ENCODE results near the gene NELL1.

The NELL1 gene

DNA sequence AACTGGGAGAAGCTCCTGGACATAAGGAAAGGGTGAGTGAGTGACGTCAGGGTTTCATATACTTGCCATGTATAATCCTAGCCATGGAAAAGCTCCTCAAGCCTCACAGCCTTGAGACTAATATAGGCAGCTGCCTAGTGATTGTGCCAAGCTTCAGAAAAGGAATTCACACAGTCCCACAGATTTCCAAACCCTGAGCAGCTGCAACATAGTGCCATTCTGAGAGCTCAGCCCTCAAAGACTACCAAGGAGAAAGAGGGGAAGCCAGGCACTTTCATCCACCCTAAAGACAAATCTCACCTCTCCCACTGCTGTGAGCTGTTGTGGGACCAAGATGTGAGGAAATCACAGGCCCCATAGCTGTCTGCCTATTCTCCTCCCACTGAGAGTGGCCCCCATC lies 815.6 kb downstream of the NELL1 start:
- no peak for DNase-seq (ENCODE audit: low read depth in 2 of 2)

DNA sequence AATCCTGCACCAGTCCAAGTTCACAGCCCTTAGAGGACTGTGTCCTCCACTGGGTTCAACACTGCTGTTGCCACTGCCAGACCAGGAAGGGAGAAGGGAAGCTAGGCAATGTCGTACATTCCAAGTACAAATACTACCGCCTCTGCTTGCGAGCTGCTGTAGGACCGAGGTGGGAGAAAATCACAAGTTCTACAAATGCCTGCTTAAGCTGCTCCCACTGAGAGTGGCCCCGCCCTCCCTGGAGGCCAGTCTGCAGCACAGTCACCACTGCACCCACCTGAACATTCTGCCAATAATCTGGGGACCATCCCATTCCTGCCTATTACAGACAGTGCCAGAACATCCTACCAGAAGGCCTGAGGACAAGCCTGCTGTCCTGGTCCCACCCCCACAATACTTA lies 816.0 kb downstream of the NELL1 start:
- DNase-seq (ENCODE audit: low read depth in 2 of 2), result no peak

DNA sequence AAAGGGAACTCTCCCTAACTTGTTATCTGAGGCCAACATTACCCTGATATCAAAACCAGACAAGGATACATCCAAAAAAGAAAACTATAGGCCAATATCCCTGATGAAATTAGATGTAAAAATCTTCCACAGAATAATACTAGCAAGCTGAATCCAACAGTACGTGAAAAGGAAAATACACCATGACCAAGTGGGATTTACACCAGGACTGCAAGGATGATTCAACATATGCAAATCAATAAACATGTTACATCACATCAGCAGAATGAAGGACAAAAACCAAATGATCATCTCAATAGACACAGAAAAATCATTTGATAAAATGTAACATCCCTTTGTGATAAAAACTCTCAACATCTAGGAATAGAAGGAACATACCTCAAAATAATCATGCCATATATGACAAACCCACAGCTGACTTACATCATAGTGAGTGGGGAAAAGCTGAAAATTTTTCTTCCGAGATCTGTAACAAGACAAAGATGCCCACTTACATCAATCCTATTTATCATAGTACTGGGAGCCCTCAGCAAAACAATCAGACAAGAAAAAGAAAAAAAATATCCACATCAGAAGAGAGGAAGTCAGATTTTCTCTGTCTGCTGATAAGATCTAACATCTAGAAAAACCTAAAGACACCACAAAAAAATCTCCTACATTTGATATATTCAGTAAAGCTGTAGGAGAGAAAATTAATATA lies 820.2 kb downstream of the NELL1 start:
- DNase-seq (ENCODE audit: low read depth in 2 of 2), result no peak

DNA sequence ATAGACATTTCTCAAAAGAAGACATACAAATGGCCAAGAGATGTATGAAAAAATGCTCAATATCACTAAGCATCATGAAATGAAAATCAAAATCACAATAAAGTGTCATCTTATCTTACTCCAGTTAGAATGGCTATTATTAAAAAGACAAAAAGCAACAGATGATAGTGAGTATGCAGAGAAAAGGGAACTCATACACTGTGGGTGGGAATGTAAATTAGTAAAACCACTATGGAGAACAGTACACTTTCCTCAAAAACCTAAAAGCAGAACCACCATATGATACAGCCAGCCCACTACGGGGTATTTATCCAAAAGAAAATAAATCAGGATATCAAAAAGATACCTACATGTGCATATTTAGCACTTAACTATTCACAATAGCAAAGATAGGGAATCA lies 823.5 kb downstream of the NELL1 start:
- no peak for DNase-seq (ENCODE audit: low read depth in 2 of 2)

DNA sequence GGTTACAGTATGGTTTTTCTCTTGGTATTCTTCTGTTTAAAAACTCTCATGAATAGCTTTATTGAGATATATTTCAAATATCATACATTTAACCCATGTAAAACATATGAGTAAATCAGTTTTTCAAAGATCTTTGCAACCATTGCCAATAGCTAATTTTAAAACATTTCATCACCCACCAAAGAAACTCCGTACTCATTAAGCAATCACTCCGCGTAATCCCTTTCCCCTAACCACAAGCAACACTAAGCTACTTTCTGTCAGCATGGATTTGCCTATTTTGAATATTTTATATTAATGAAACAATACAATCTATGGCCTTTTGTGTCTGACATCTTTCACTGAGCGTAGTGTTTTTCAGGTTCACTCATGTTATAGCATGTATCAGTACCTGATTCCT lies 825.6 kb downstream of the NELL1 start:
- DNase-seq (ENCODE audit: low read depth in 2 of 2), result no peak

DNA sequence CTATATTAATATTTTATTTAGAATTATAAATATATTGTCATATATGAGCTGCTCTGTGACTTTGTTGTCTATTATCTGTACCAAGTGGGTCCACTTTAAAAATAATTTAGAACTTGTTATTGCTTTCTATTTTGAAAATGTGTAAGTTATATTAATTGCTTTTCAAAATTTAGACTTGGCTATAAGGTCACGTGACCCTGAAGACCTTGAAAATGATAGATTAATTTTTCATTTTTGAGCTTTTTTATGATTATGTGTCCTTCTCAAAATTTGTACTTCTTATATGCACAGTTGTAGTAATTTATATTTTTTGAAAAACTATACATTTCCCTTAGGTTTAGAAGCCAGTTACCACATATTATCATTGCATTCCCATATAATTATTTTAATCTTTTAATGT lies 826.5 kb downstream of the NELL1 start:
- DNase-seq (ENCODE audit: low read depth in 2 of 2), result no peak

DNA sequence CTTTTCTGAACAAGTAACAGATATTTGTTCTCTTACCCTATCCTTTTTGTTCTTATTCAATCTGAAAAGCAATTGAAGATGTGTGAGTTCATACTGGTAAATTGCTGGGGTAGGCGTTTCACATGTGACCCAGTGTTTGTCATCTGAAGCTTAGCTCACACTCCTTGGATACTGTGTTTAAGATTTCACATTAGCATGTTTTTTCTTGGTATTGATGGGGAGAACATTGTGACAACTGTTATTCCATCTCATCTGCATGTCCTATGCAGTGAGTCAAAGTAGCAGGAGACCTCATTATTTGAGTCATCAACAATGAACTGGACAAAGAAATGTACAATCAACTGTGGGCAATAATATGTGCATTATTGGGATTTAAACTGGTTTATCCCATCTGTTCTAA lies 831.9 kb downstream of the NELL1 start:
- DNase-seq (ENCODE audit: low read depth in 2 of 2), result no peak

DNA sequence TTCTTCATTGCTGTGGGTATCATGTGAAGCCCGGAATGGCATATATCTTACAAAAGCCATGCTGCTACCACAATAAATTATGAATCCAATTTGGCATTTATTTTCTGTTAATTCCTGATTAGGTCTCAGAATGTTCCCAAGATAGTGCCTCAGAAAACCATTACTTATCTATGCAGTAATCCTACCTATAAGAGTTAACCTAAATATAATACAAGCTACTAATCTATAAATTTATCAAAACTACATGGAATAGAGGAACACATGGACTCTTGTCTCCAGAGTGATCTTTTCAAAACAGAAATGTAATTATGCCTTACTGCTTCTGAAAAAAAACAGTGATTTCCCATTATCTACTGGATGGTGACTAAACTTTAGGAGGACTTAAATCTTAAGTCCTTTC lies 835.7 kb downstream of the NELL1 start:
- no peak for DNase-seq (ENCODE audit: low read depth in 2 of 2)

DNA sequence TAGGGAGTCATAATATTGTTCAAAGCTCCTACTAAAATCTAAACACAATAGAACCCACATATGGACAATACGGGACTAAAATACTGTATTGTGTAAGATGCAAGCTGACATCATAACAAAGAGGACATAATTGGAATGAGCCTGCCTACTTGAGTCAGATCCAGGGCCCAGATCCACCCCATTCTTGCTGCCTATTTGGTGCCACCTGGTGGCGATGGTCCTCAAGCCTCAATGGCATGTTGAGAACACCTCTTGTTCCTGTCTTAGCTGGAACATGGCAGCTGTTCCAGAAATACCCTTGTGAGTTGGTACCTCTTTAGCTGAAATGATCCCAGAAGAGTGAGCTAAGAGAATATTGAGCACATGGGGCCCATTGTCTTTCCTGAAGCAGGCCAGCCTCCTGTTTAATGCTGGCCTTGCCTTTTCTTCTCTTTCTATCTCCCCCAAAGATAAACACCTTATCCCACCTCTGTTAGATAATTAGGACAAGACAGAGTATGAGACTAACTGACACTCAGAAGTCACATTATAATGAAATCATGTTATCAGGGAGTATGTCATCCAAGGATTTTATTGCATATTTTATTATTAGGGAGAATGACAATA lies 842.6 kb downstream of the NELL1 start:
- DNase-seq (ENCODE audit: low read depth in 2 of 2), result peak in 1 of 2 experiments; percentile 34

DNA sequence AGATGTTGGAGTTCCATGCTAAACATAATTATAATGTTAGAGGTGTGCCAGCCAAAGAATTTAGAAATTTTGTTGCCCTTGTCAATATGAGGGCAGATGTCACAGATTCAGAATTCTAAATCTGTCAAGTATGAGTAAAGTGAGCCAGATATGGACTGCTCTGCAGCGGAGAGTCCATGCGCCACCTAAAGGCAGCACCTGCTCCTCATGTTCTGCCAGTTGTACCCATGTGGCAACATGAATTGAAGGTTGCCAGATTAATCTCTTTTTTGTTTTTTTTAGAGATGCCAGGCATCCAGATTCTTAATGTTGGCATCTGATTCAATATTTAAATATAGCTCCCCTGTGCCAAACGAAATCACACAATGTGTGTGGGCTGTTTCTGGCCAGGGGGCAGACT lies 844.9 kb downstream of the NELL1 start:
- no peak for DNase-seq (ENCODE audit: low read depth in 2 of 2)

DNA sequence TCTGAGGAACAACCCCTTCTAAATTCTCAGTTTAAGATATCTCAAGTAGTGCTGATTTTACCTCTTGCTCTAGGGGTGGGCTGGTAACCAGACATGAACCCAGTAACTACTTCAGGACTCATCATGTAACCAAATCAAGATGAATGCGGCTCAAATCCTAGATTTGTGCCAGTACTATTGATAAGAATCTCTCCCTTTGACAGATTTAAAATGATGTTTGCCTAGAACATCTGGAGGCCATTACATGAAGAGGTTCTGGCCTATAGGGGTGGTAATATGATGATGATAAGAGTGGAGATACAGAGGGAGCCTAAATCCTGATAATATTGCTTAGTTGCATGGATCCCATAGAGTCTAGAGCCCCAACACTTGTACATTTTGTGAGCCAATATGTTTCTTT lies 850.9 kb downstream of the NELL1 start:
- no peak for DNase-seq (ENCODE audit: low read depth in 2 of 2)

DNA sequence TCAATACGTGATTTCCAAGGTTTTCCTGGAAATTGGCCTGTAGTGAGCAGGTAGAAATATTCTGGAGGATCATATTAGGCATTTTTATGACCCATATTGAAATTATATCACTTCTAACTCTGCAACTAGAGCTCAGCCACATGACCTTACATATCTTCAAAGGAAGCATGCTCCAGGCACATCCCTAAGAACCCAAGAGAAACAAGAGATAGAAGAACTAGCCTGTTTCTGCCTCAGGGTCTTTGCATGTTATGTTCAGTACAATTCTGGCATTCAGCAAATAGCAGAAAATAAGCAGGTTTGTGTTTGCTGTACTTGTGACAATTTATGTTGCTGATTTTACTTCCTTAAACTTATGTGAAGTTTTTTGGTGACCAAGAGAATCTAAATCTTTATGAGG lies 859.8 kb downstream of the NELL1 start:
- no peak for DNase-seq (ENCODE audit: low read depth in 2 of 2)

DNA sequence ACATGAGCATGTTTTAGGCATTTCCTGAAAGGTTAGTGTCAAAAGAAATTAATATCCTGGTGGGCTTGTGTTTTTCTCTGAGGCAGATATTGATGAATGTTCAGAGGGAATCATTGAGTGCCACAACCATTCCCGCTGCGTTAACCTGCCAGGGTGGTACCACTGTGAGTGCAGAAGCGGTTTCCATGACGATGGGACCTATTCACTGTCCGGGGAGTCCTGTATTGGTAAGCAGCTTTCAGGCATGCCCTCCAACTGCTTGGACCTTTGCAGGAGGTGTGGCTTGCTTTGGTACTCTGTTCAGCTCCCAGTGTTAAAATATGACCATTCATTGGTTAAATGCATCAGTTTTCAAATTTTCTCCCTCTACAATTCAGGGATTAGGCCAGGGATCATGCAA lies 864.9 kb downstream of the NELL1 start:
- DNase-seq (ENCODE audit: low read depth in 2 of 2), result no peak

DNA sequence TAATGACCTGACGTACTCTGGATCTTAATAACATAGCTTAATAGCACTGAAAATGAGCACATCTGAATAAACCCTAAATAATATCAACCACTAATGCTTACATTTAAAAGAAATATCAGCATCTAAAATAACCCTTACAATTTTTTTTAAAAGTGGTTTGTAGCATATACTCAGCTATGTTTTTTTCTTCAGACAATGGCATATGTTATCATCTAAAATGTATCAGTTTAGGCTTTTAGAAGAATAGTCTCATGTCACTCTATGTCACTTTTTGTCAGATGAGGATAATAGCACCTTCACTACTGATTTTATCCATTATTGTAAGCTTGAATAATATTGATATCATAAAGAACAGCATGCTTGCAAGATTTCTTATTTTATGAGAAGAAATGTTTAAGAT lies 868.6 kb downstream of the NELL1 start:
- no peak for DNase-seq (ENCODE audit: low read depth in 2 of 2)

DNA sequence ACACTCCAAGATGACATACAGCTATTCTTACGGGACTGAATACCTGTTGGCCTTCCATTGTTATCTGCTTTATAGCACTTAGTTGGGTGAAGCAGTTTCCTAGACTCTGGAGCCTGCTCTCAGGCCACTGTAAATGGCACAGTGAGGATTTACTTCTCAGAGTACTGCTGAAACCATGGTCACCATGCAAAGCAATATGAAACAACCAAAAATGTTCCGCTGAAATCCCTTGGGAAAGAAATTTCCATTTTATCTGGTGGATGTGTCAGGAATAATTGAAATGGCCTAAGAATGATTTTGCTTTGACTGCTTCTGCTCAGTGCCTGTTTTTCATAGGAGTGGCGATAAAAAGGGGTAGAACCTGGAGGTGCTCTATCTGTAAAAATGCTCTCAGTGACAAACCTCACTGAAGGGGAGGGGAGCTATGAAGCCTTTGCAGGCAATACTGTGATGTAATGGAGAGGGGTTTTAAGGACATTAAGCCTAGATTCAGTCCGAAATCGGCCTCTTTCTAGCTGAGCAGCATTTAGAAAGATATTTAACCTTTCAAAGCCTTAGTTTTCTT lies 871.9 kb downstream of the NELL1 start:
- no peak for DNase-seq (ENCODE audit: low read depth in 2 of 2)

DNA sequence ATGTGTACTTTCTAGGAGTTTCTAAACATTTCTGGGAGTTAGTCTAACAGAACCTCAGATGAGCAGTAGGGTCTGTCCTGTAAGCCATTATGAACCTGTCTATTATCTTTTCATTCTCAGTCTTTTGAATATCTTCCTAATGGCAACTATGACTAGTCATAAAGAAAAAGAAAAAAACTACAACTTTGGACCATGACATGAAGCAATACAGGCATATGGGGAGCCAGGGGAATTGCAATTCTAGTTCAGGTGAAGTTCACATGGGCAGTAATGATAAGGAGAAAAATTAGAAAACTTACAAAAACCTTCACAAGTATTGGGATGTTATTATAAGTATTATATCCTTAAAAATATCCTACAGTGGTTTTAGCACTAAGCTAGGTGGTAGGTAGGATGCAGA lies 874.5 kb downstream of the NELL1 start:
- DNase-seq (ENCODE audit: low read depth in 2 of 2), result no peak

DNA sequence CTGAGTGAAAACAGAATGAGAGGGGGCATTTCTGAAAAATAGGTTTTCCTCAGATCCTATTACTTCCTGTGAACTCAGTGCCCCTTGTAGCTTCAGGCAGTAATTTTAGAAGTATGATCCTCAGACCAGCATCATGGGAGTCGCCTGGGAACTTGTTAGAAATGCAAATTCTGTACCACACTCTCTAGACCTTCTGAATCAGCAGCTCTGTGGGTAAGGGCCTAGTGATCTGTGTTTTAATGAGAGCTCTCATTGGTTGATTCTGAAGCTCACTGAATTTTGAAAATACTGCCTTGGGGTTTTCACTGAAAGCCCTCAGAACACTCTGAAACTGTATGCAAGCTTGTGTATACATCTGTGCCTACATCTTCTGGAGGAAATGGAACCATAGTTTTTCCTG lies 876.3 kb downstream of the NELL1 start:
- no peak for DNase-seq (ENCODE audit: low read depth in 2 of 2)

DNA sequence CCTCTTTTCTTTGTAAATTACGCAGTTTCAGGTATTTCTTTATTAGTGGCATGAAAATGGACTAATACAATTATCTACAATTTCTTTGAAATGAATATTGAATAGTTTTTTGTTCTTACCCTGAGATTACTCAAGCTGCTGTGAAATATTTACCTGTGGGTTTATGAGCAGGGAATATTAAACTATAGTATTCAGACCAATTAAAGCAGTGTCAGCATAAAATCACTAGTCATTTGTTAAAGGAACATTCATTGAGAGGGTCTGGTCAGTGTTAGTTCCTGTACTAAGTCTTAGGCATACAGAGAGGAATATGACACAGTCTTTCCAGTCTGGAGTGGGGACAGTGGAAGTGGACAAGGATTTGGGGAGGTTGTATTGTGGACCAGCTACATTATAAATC lies 877.3 kb downstream of the NELL1 start:
- no peak for DNase-seq (ENCODE audit: low read depth in 2 of 2)

DNA sequence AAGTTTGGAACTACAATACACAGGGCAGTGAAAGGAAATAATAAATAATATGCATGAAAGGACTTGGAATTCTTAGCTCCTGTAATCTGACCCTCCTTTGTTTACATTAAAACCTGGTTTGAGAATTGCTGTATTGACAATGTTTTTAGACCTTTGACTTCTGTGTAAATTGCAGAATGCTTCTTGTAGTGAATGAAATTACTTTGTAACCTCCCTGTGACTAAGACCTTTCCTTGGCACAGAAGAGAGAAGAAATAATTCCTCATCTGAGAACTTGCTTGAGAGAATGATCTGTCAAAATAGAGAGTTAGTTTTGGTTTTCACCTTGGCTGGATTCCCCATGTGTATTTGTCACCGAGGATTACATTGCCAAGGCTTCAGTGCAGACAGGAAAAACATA lies 883.5 kb downstream of the NELL1 start:
- DNase-seq (ENCODE audit: low read depth in 2 of 2), result no peak

DNA sequence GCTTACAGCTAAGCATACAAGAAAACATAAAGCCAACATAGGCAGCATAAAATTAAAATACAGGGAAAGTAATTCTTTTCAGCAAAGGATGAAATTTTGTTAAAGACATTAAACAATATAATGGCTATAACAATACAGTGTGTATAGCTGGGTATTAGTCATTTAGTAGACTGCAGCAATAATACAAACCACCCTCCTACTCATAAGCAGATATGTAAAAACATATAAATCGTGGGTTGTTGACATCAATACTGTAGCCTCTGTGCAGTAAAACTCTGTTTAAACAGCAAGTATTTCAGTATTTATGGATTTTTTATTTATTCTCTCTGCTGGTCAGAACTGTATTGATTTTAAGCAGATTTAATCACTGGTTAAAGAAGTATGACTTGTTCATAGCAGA lies 884.4 kb downstream of the NELL1 start:
- DNase-seq (ENCODE audit: low read depth in 2 of 2), result no peak

DNA sequence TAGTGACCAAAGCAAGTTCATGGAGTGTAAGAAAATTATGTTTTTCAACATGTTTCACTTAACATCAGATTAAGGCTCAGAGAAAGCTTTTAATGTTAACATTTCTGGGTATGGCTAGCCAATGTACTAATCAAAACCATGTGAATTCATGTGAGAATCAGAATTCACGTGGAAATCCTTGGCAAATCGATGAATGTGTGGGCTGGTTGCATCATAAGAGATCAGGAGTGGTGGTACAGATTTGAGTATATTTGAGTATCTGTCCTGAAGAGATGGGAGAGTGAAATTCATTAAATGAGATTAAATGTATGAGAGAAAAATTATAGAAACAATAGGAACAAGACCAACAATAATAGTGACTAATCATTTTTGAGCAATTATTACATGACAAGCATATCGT lies 884.9 kb downstream of the NELL1 start:
- DNase-seq (ENCODE audit: low read depth in 2 of 2), result no peak

DNA sequence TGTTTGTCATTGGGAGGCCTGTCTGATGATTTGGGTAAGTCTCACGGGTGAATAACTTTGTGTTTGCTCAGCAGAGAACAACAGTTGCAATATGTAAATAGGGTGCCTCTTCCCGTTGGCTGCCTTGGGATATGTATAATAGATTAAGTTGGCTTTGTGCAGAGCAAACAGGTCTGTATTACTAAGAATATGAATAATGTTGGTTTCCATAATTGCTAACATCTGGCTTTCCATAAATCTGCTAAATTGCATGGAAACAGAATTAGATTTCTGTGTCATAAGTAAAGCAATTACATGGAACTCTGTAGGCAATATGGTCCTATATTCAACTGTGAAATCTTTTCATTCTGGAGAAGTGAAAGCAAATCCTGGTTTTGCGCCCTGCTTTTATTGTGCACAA lies 887.5 kb downstream of the NELL1 start:
- DNase-seq (ENCODE audit: low read depth in 2 of 2), result no peak

DNA sequence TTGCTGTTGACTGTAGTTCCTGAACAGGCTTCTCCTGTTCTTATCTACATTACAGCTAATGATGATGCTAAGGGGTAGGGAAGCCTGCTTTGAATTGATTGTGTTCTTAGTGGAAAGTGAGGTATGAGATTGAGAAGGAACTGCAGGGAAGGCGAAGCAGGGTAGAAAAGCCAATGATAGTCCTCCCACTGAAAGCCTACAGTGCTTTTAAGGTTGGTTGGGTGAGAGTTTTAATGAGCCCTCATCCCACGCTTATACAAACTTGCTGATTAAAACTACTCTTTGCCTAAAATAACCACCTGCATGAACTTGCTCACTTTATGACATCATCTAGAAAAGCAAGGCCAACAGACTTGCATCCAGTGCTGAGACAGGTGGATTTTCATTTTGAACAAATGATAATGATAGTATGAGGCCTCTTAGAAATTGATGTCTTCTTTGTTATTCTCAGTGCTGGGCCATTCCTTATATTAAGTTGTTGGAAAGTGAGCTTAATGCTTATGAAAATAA lies 891.1 kb downstream of the NELL1 start:
- no peak for DNase-seq (ENCODE audit: low read depth in 2 of 2)

DNA sequence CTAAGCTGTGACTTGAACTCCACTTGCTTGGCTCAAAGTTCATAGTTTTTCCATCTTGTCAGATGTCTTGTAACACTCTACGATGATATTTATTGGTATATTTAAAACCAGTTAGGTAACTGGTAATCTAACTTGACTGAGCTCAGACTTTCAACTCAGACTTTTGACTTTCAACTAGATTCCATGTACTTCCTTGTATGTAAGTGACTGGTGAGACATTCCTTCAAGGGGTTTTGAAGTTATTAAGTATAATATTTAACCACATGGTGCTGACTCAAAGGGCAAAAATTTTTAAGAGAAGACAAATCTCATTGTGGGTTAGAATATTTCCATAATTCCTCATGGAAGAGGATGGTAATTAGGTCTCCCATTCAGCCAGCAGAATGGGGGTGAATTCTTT lies 892.2 kb downstream of the NELL1 start:
- DNase-seq (ENCODE audit: low read depth in 2 of 2), result no peak
